Activated CD4-positive, alpha-beta T cell treated with anti-CD3 and anti-CD28 coated beads, Interleukin-2, amount 10 ng/mL, durations not matched to agents 24 days and 14 days (primary cell): ENCODE data around the gene SOX8. TPM values are rescaled to one million over a fixed set of nuclear protein-coding genes. Genes with fewer than 3 reads are reported as not detected.

Source experiments
- DNase-seq: peaks from one replicate; pipeline ENCODE4 v3.0.0; 2022
- H3K27ac Mint-ChIP-seq: one replicate; pipeline ENCODE4 v1.8.0; 2022; ENCODE audit warnings: mild to moderate bottlenecking, mixed read lengths
- H3K27me3 Mint-ChIP-seq: one replicate; pipeline ENCODE4 v1.8.0; 2022; ENCODE audit warnings: mixed read lengths
- H3K36me3 Mint-ChIP-seq: one replicate; pipeline ENCODE4 v1.8.0; 2022; ENCODE audit warnings: low read depth, mild to moderate bottlenecking, mixed read lengths
- H3K4me1 Mint-ChIP-seq: one replicate; pipeline ENCODE4 v1.8.0; 2021; ENCODE audit warnings: mixed read lengths
- H3K4me3 Mint-ChIP-seq: one replicate; pipeline ENCODE4 v1.8.0; 2022; ENCODE audit warnings: mild to moderate bottlenecking, moderate library complexity, mixed read lengths
- H3K9me3 Mint-ChIP-seq: one replicate; pipeline ENCODE4 v1.8.0; 2021; ENCODE audit warnings: mixed read lengths
- intact Hi-C: fragments of 100-400 bp; cut with micrococcal nuclease; formaldehyde crosslinking; loops from one replicate; pipeline ENCODE4 v1.15.1; 2023
- total RNA-seq: library from RNA; stranded (reverse); gene quantifications from 2 replicates; pipeline ENCODE4 v1.2.3, GENCODE V29; 2022

SOX8 gene
- total RNA-seq, 1 donor from 2014 or later = 0.77 TPM

- H3K4me3 Mint-ChIP-seq = no peak overlapping the region
- no peaks in the 10 kb centered on the region for H3K36me3 Mint-ChIP-seq
- intact Hi-C loops = loop anchor here (2.0 kb wide), 1 partner anchor 34 kb away; the partner anchor contains the start of gene LMF1
- peak overlapping the region; percentile 34 for H3K27ac Mint-ChIP-seq
- peaks cover 19% of the 10 kb centered on the region for H3K27me3 Mint-ChIP-seq
- no peak for DNase-seq
- H3K9me3 Mint-ChIP-seq = no peaks in the 10 kb centered on the region
- peaks cover 15% of the 10 kb centered on the region for H3K4me1 Mint-ChIP-seq
Measured at GRCh38 chr16:1005286-1005685, 23.7 kb downstream of the SOX8 start.

- H3K9me3 Mint-ChIP-seq = no peaks in the 10 kb centered on the region
- H3K4me3 Mint-ChIP-seq = no peak overlapping the region
- no peak overlapping the region for H3K27ac Mint-ChIP-seq
- intact Hi-C loops = no loop called here
- no peaks in the 10 kb centered on the region for H3K36me3 Mint-ChIP-seq
- peaks cover 19% of the 10 kb centered on the region for H3K27me3 Mint-ChIP-seq
- peaks cover 15% of the 10 kb centered on the region for H3K4me1 Mint-ChIP-seq
- no peak for DNase-seq
Measured at GRCh38 chr16:1006781-1007180, 25.2 kb downstream of the SOX8 start.

- H3K4me3 Mint-ChIP-seq = no peak overlapping the region
- no peak for DNase-seq
- no peak overlapping the region for H3K27ac Mint-ChIP-seq
- H3K4me1 Mint-ChIP-seq = peaks cover 15% of the 10 kb centered on the region
- no peaks in the 10 kb centered on the region for H3K36me3 Mint-ChIP-seq
- intact Hi-C loops = no loop called here
- no peaks in the 10 kb centered on the region for H3K9me3 Mint-ChIP-seq
- H3K27me3 Mint-ChIP-seq = peaks cover 19% of the 10 kb centered on the region
Measured at GRCh38 chr16:1007284-1007850, 25.8 kb downstream of the SOX8 start.

GRCh38 chr16:1008085-1008484, 26.5 kb downstream of the SOX8 start:
- no peak overlapping the region for H3K27ac Mint-ChIP-seq
- H3K4me1 Mint-ChIP-seq = peaks cover 9% of the 10 kb centered on the region
- peaks cover 17% of the 10 kb centered on the region for H3K27me3 Mint-ChIP-seq
- H3K4me3 Mint-ChIP-seq = no peak overlapping the region
- H3K9me3 Mint-ChIP-seq = no peaks in the 10 kb centered on the region
- no peaks in the 10 kb centered on the region for H3K36me3 Mint-ChIP-seq
- intact Hi-C loops = no loop called here
- no peak for DNase-seq

GRCh38 chr16:1009358-1010150, 28.0 kb downstream of the SOX8 start:
- H3K9me3 Mint-ChIP-seq = no peaks in the 10 kb centered on the region
- peaks cover 3% of the 10 kb centered on the region for H3K4me1 Mint-ChIP-seq
- H3K4me3 Mint-ChIP-seq = no peak overlapping the region
- intact Hi-C loops = no loop called here
- peaks cover 17% of the 10 kb centered on the region for H3K27me3 Mint-ChIP-seq
- H3K36me3 Mint-ChIP-seq = no peaks in the 10 kb centered on the region
- H3K27ac Mint-ChIP-seq = no peak overlapping the region
- no peak for DNase-seq

- H3K4me1 Mint-ChIP-seq = peaks cover 1% of the 10 kb centered on the region
Measured at GRCh38 chr16:1010251-1010650, 28.7 kb downstream of the SOX8 start.

GRCh38 chr16:1010815-1011214, 29.2 kb downstream of the SOX8 start:
- peaks cover 14% of the 10 kb centered on the region for H3K27me3 Mint-ChIP-seq
- H3K36me3 Mint-ChIP-seq = no peaks in the 10 kb centered on the region

More at GRCh38 chr16:1010251-1010650, 28.7 kb downstream of the SOX8 start:
- no peak overlapping the region for H3K4me3 Mint-ChIP-seq
- no peaks in the 10 kb centered on the region for H3K9me3 Mint-ChIP-seq
- DNase-seq = no peak
- intact Hi-C loops = no loop called here
- H3K27ac Mint-ChIP-seq = no peak overlapping the region
- H3K27me3 Mint-ChIP-seq = peaks cover 15% of the 10 kb centered on the region
- H3K36me3 Mint-ChIP-seq = no peaks in the 10 kb centered on the region

GRCh38 chr16:1011316-1012082, 29.9 kb downstream of the SOX8 start:
- H3K9me3 Mint-ChIP-seq = no peaks in the 10 kb centered on the region
- intact Hi-C loops = no loop called here
- H3K36me3 Mint-ChIP-seq = no peaks in the 10 kb centered on the region
- no peak overlapping the region for H3K4me3 Mint-ChIP-seq
- DNase-seq = no peak
- H3K27me3 Mint-ChIP-seq = peaks cover 11% of the 10 kb centered on the region
- no peaks in the 10 kb centered on the region for H3K4me1 Mint-ChIP-seq
- no peak overlapping the region for H3K27ac Mint-ChIP-seq

More at GRCh38 chr16:1010815-1011214, 29.2 kb downstream of the SOX8 start:
- no peak for DNase-seq
- H3K4me1 Mint-ChIP-seq = no peaks in the 10 kb centered on the region
- H3K27ac Mint-ChIP-seq = no peak overlapping the region
- intact Hi-C loops = no loop called here
- no peaks in the 10 kb centered on the region for H3K9me3 Mint-ChIP-seq
- H3K4me3 Mint-ChIP-seq = no peak overlapping the region

GRCh38 chr16:1012135-1012534, 30.6 kb downstream of the SOX8 start:
- Mint-ChIP-seq H3K27me3 (peaks cover 11% of the 10 kb centered on the region), H3K9me3 (no peaks in the 10 kb centered on the region), H3K4me3 (no peak overlapping the region), H3K36me3 (no peaks in the 10 kb centered on the region), H3K27ac (no peak overlapping the region), H3K4me1 (no peaks in the 10 kb centered on the region)
- intact Hi-C loops = no loop called here
- no peak for DNase-seq

- peaks cover 11% of the 10 kb centered on the region for H3K27me3 Mint-ChIP-seq
- no peak overlapping the region for H3K4me3 Mint-ChIP-seq
- no peak overlapping the region for H3K27ac Mint-ChIP-seq
- DNase-seq = no peak
- intact Hi-C loops = no loop called here
- H3K36me3 Mint-ChIP-seq = no peaks in the 10 kb centered on the region
- no peaks in the 10 kb centered on the region for H3K9me3 Mint-ChIP-seq
- H3K4me1 Mint-ChIP-seq = no peaks in the 10 kb centered on the region
Measured at GRCh38 chr16:1012722-1013592, 31.4 kb downstream of the SOX8 start.

- Mint-ChIP-seq H3K36me3 (no peaks in the 10 kb centered on the region), H3K27ac (no peak overlapping the region), H3K4me1 (no peaks in the 10 kb centered on the region), H3K9me3 (no peaks in the 10 kb centered on the region), H3K4me3 (no peak overlapping the region), H3K27me3 (peaks cover 10% of the 10 kb centered on the region)
- intact Hi-C loops = no loop called here
- DNase-seq = no peak
Measured at GRCh38 chr16:1013593-1013900, 32.0 kb downstream of the SOX8 start.

GRCh38 chr16:1014221-1014620, 32.7 kb downstream of the SOX8 start:
- Mint-ChIP-seq H3K4me1 (no peaks in the 10 kb centered on the region), H3K36me3 (no peaks in the 10 kb centered on the region), H3K27me3 (peaks cover 6% of the 10 kb centered on the region), H3K9me3 (no peaks in the 10 kb centered on the region), H3K4me3 (no peak overlapping the region), H3K27ac (no peak overlapping the region)
- no peak for DNase-seq
- intact Hi-C loops = no loop called here

GRCh38 chr16:1014771-1015495, 33.4 kb downstream of the SOX8 start:
- intact Hi-C loops = no loop called here
- no peak for DNase-seq
- peaks cover 3% of the 10 kb centered on the region for H3K27me3 Mint-ChIP-seq
- no peaks in the 10 kb centered on the region for H3K9me3 Mint-ChIP-seq
- H3K4me3 Mint-ChIP-seq = no peak overlapping the region
- H3K4me1 Mint-ChIP-seq = no peaks in the 10 kb centered on the region
- no peak overlapping the region for H3K27ac Mint-ChIP-seq
- H3K36me3 Mint-ChIP-seq = no peaks in the 10 kb centered on the region
